Activated naive CD8-positive, alpha-beta T cell treated with anti-CD3 and anti-CD28 coated beads for 36 hours (primary cell): ENCODE measurements around the gene SDC3. TPM values are rescaled to one million over a fixed set of nuclear protein-coding genes. Genes with fewer than 3 reads are reported as not detected.

Experiments
- DNase-seq: peaks from one replicate; pipeline ENCODE4 v3.0.0; 2021
- H3K27ac Mint-ChIP-seq: one replicate; pipeline ENCODE4 v1.8.0; 2022; ENCODE audit warnings: mild to moderate bottlenecking, moderate library complexity, mixed read lengths
- H3K27me3 Mint-ChIP-seq: one replicate; pipeline ENCODE4 v1.8.0; 2022; ENCODE audit warnings: mild to moderate bottlenecking, mixed read lengths
- H3K36me3 Mint-ChIP-seq: one replicate; pipeline ENCODE4 v1.8.0; 2021; ENCODE audit warnings: mild to moderate bottlenecking, mixed read lengths
- H3K4me1 Mint-ChIP-seq: one replicate; pipeline ENCODE4 v1.8.0; 2021; ENCODE audit warnings: mixed read lengths
- H3K4me3 Mint-ChIP-seq: one replicate; pipeline ENCODE4 v1.8.0; 2022; ENCODE audit warnings: mild to moderate bottlenecking, moderate library complexity, mixed read lengths
- H3K9me3 Mint-ChIP-seq: one replicate; pipeline ENCODE4 v1.8.0; 2022; ENCODE audit warnings: mixed read lengths
- total RNA-seq, 2 experiments: library from RNA; stranded (reverse); gene quantifications; one replicate each; pipeline ENCODE4 v1.2.3, GENCODE V29; 2021

The SDC3 gene
- total RNA-seq, 2 experiments from 2014 or later = 0.30 to 0.43 TPM

DNA sequence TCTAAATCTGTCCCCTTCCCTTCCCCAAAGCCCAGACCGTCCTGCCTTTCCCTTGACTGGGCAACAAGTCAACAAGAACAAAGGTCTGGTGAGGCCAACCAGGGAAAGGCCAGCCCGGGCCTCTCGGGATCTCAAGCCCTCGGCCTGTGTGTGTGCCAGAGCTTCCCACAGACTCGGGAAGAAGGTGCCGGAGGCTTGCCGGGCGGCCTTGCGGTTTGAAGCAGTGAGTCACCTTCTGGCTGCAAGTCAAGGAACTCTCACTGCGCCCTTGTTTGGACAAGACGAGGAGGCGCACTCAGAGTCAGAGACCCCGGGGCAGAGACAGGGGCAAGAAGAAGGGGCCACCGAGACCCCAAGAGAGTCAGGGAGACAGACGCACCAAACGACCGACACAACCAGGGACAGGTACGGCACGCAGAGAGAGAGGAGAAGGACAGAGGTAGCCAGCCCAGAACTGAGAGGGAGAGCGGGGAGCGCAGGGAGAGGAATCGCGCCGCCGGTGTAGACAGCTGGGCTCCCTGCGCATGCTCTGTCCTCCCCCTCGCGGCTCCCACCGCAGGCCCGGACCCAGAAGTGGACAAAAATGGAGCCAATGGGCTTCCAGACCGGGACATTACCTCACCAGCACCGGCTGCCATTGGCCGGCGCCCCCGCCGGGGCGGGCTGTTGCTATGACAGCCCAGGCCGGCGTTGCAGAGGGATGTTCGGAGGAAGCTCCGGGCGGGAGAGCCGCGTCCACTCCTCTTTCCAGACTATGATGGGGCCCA is 84.4 kb downstream of the SDC3 start:
- Mint-ChIP-seq H3K4me3 (peak overlapping the region; percentile 78), H3K36me3 (no peaks in the 10 kb centered on the region), H3K27ac (peak overlapping the region; percentile 46), H3K4me1 (peaks cover 15% of the 10 kb centered on the region), H3K27me3 (peaks cover 65% of the 10 kb centered on the region), H3K9me3 (no peaks in the 10 kb centered on the region)
- peak; percentile 72 for DNase-seq

DNA sequence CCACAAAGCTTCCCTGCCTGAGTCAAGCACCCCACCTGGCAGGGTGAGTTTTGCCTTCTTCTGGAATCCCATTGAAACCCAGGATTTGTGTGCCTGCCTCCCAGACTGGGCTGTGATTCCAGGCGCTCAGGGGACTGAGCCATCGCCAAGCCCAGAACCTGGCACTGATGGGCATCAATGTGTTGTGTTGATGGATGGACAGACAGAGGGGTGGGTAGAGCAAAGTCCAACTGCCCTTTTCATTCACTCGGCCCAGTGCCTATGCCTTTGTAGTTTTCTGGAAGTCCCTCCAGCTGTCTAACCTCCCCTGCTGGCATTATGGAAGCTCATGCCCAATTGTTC is 85.0 kb downstream of the SDC3 start:
- H3K4me3 Mint-ChIP-seq = no peak overlapping the region
- H3K4me1 Mint-ChIP-seq = peaks cover 15% of the 10 kb centered on the region
- peaks cover 63% of the 10 kb centered on the region for H3K27me3 Mint-ChIP-seq
- DNase-seq = no peak
- H3K36me3 Mint-ChIP-seq = no peaks in the 10 kb centered on the region
- no peaks in the 10 kb centered on the region for H3K9me3 Mint-ChIP-seq
- peak overlapping the region; percentile 46 for H3K27ac Mint-ChIP-seq

GRCh38 chr1:30822966-30823581 is 85.5 kb downstream of the SDC3 start:
- Mint-ChIP-seq H3K4me3 (no peak overlapping the region), H3K9me3 (no peaks in the 10 kb centered on the region), H3K27me3 (peaks cover 64% of the 10 kb centered on the region), H3K27ac (no peak overlapping the region), H3K36me3 (no peaks in the 10 kb centered on the region), H3K4me1 (peaks cover 15% of the 10 kb centered on the region)
- no peak for DNase-seq

DNA sequence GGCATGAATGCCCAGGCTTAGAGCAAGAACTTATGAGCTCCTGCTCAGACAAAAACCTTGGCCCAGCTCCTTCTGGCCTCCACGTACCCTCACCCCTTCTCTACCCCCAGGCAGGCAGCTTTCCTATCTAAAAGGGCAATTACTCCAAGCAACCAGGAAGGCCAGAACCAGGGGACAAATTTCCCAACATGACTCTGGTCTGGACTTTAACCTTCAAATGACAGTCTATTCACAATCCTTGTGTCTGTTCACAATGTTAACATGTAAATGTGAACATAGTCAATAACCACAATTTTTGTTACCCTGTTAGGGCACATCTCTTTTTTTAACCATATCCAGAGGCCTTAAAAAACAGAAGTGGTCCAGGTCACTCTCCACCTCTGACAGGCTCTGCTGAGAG is 86.6 kb downstream of the SDC3 start:
- H3K9me3 Mint-ChIP-seq = no peaks in the 10 kb centered on the region
- H3K36me3 Mint-ChIP-seq = no peaks in the 10 kb centered on the region
- no peak overlapping the region for H3K27ac Mint-ChIP-seq
- DNase-seq = no peak
- peaks cover 15% of the 10 kb centered on the region for H3K4me1 Mint-ChIP-seq
- H3K4me3 Mint-ChIP-seq = no peak overlapping the region
- H3K27me3 Mint-ChIP-seq = peaks cover 70% of the 10 kb centered on the region

DNA sequence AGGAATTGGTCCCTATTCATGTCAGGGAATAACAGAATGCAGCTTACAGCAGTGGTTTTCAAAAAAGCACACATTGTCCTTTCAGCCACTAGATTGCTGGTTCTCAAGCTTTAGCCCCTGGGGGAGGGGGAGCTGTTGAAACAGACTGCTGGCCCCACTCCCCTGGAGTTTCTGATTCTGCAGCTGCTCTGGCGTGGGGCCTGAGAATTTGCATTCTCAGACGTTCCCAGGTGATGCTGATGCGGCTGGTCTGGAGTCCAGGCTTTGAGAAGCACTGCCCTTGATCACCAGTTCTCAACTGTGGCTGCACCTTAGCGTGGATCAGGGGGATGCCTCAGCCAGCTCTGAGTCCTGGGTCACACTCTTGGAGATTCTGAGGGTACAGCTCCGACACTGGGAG is 88.3 kb downstream of the SDC3 start:
- Mint-ChIP-seq H3K4me3 (no peak overlapping the region), H3K36me3 (no peaks in the 10 kb centered on the region), H3K27me3 (peaks cover 64% of the 10 kb centered on the region), H3K4me1 (peaks cover 16% of the 10 kb centered on the region), H3K9me3 (no peaks in the 10 kb centered on the region), H3K27ac (no peak overlapping the region)
- DNase-seq = no peak

Other genes starting within 250 kb of the SDC3 start
- 1 to 10 TPM; 1.1 to 1.5 TPM for gene MATN1, start 185.2 kb downstream of the SDC3 start, total RNA-seq
- gene LAPTM5, start 151.0 kb downstream of the SDC3 start, total RNA-seq = 100 to 1,000 TPM; 232 to 233 TPM
- gene PUM1, start 157.0 kb upstream of the SDC3 start, total RNA-seq = 10 to 100 TPM; 93.4 to 94.6 TPM